Activated naive CD8-positive, alpha-beta T cell treated with anti-CD3 and anti-CD28 coated beads, Interleukin-2, amount 10 ng/mL, durations not matched to agents 7 days and 5 days (primary cell): Measurements from ENCODE around the gene LTBP2. TPM values are rescaled to one million over a fixed set of nuclear protein-coding genes. Genes with fewer than 3 reads are reported as not detected.
"Not testable (repeated sequence)": the region's sequence is repeated elsewhere in the genome, so short reads cannot be mapped to it uniquely, and the experiment has no call there.

Source experiments
- ATAC-seq: fragments of 150-1000 bp; cut with Tn5 transposase; one replicate; pipeline ENCODE4 v1.10.0; 2021; ENCODE audit warnings: low read depth, moderate library complexity
- POLR2A ChIA-PET: fragments of 350-600 bp; sonication (Branson Sonifier 250); formaldehyde crosslinking; loops from one replicate; lab custom pipeline; 2021; ENCODE audit warnings: antibody characterized with exemption; lab: Charles Lee
- DNase-seq: peaks from one replicate; pipeline ENCODE4 v3.0.0; 2021
- H3K27ac Mint-ChIP-seq: one replicate; pipeline ENCODE4 v1.8.0; 2022; ENCODE audit warnings: mild to moderate bottlenecking, mixed read lengths
- H3K27me3 Mint-ChIP-seq: one replicate; pipeline ENCODE4 v1.8.0; 2022; ENCODE audit warnings: mild to moderate bottlenecking, moderate library complexity, mixed read lengths
- H3K36me3 Mint-ChIP-seq: one replicate; pipeline ENCODE4 v1.8.0; 2021; ENCODE audit warnings: mild to moderate bottlenecking, mixed read lengths
- H3K4me1 Mint-ChIP-seq: one replicate; pipeline ENCODE4 v1.8.0; 2021; ENCODE audit warnings: mixed read lengths
- H3K4me3 Mint-ChIP-seq: one replicate; pipeline ENCODE4 v1.8.0; 2022; ENCODE audit warnings: mild to moderate bottlenecking, moderate library complexity, mixed read lengths
- H3K9me3 Mint-ChIP-seq: one replicate; pipeline ENCODE4 v1.8.0; 2021; ENCODE audit warnings: mixed read lengths
- total RNA-seq, 2 experiments: library from RNA; stranded (reverse); gene quantifications; one replicate each; pipeline ENCODE4 v1.2.3, GENCODE V29; 2021

Gene LTBP2
- total RNA-seq, 2 experiments from 2014 or later, result 0.28 to 1.1 TPM

GRCh38 chr14:74456684-74457564, 155.1 kb downstream of the LTBP2 start:
- H3K27ac Mint-ChIP-seq, result no peak overlapping the region
- POLR2A ChIA-PET, result no interaction called here
- no peaks in the 10 kb centered on the region for H3K4me1 Mint-ChIP-seq
- H3K4me3 Mint-ChIP-seq, result no peak overlapping the region
- no peaks in the 10 kb centered on the region for H3K36me3 Mint-ChIP-seq
- no peaks in the 10 kb centered on the region for H3K9me3 Mint-ChIP-seq
- H3K27me3 Mint-ChIP-seq, result peaks cover 25% of the 10 kb centered on the region
- ATAC-seq (no peak), DNase-seq (no peak)

GRCh38 chr14:74454397-74454796, 157.6 kb downstream of the LTBP2 start:
- H3K4me1 Mint-ChIP-seq, POLR2A ChIA-PET: not testable (repeated sequence)

More at GRCh38 chr14:74454397-74454796, 157.6 kb downstream of the LTBP2 start:
- ATAC-seq, H3K4me3 Mint-ChIP-seq, DNase-seq, H3K36me3 Mint-ChIP-seq, H3K27ac Mint-ChIP-seq, H3K9me3 Mint-ChIP-seq: not testable (repeated sequence)
- peaks cover 37% of the 10 kb centered on the region for H3K27me3 Mint-ChIP-seq

Other genes with a start within 250 kb of the LTBP2 start
- not detected for gene SYNDIG1L, start 186.0 kb downstream of the LTBP2 start, total RNA-seq
- gene NPC2, start 118.9 kb downstream of the LTBP2 start, total RNA-seq, result 10 to 100 TPM; 39.5 to 42.1 TPM
- 10 to 100 TPM; 31.2 to 34.5 TPM for gene ISCA2, start 118.5 kb downstream of the LTBP2 start, total RNA-seq
- gene AREL1, start 100.8 kb upstream of the LTBP2 start, total RNA-seq, result 10 to 100 TPM; 47.0 to 47.6 TPM
- gene FCF1, start 100.9 kb upstream of the LTBP2 start, total RNA-seq, result 10 to 100 TPM; 53.9 to 57.9 TPM
- gene YLPM1, start 151.1 kb upstream of the LTBP2 start, total RNA-seq, result 10 to 100 TPM; 71.7 to 74.4 TPM